Hepatic stellate cell (primary cell): ENCODE measurements around the gene RAC2.

ENCODE experiments used
- DNase-seq: peaks from one replicate; pipeline ENCODE4 v3.0.0; 2011; ENCODE audit warnings: low spot score

Gene RAC2

DNA sequence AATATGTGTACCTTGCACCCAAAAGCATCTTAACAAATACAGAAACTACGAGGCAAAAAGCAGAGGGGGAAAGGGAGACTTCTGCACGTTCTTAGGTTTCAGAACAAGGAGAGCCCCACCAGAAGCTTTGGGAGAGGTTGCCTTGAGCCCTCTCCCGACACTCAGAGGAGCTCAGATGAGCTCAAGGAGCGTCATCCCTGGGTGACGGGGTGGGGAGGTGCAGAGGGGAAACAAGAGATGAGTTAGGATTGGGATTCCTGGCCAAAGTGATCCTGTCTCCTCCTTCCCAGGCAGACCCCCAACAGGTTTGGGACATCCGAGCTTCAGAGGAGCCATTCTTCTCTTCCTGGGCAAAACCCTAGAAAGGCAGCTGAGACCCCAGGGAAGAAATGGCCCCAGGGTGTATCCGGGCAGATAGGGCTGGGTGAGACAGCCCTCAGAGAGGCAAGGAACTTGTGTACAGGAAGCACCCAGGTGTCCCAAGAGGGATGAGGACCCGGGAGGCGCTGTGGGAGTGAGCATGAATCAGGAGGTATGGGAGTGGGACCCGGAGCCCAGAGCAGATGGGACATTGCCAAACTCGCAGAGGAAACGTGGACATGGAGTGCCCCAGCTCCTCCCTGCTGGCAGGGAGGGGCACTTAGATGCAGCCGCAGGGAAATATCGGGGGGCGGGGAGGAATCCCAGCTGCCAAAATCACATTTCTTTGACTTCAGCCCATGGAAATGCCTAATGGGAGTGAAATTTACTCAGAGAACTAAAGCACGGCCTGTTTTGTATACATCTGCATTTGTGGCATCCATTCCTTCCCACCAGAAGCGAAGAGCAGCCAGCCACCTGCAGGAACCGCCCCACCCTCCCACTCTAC lies 68.4 kb downstream of the RAC2 start:
- DNase-seq, result no peak
